Jurkat, Clone E6-1 (cell line): ENCODE data around the gene RNF212B.
A peak's percentile ranks its signal among the peaks of the same experiment; 100 is the strongest.
"Not testable (repeated sequence)": the region's sequence is repeated elsewhere in the genome, so short reads cannot be mapped to it uniquely, and the experiment has no call there.

Experiments used
- DNase-seq: peaks from one replicate; pipeline ENCODE4 v3.0.0-alpha.2; 2011; ENCODE audit warnings: low read depth, low spot score
- H3K4me3 ChIP-seq: 2 replicates; pipeline ENCODE4 v1.5.1; 2011; ENCODE audit warnings: mild to moderate bottlenecking, low read length, control low read depth, moderate library complexity

The RNF212B gene

DNA sequence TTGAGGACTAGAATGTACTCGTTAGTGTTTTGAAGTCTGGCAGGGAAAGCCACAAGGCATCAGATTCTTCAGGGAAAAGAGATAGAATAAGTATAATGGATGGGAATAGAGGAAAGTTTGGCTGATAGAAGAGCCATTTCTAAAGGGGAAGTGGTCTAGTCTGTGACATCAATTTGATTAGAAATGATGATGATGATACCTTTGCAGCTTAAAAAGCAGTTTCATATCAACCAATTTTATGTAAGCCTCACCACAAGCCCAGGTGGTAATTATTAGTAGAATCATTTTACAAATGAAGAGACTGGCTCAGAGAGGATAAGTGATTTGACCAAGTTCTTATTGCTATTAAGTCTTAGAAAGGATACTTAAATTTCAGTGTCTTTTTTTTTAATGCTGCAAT lies 2.9 kb downstream of the RNF212B start:
- no peak overlapping the region for H3K4me3 ChIP-seq
- DNase-seq = no peak

DNA sequence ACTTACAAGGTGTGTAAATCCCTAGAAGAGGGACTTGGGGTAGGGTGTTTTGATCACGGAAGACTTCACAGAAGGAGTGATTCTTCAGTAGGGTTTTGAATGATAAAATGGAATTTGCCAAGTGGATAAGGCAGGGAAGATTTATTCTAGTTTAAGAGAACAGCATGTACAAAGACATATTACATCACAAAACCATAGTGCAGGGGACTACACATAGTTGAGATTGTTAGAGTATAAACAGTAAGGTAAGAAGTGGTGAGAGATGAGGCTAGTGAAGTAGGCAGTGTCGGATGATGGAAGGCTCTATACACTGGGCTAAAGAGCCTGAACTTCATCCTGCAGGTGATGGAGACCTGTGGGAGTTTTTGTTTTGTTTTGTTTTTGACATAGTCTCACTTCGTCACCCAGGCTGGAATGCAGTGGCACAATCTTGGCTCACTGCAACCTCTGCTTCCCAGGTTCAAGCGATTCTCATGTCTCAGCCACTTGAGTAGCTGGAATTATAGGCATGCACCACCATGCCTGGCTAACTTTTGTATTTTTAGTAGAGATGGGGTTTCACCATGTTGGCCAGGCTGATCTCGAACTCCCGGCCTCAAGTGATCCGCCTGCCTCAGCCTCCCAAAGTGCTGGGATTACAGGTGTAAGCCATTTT lies 3.5 kb downstream of the RNF212B start:
- not testable (repeated sequence) for H3K4me3 ChIP-seq, DNase-seq

DNA sequence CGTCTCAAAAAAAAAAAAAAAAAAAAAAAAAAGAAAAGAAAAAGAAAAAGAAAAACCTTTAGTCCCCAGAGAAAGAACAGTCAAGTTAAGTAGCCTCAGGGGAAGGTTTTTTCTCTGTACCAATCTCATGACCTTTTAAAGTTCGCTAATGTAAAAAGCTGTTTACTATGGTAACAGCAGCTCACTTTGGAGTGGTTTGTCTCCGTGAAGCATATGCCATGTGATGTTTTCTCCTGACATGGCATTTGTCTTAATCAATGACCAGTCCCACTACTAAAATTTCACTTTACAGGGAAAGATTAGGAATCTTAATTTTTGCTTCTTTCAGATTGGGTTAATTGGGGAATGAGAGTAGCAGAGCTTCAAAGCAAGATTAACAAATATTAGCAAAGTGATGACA lies 4.3 kb downstream of the RNF212B start:
- H3K4me3 ChIP-seq = no peak overlapping the region
- DNase-seq = no peak

DNA sequence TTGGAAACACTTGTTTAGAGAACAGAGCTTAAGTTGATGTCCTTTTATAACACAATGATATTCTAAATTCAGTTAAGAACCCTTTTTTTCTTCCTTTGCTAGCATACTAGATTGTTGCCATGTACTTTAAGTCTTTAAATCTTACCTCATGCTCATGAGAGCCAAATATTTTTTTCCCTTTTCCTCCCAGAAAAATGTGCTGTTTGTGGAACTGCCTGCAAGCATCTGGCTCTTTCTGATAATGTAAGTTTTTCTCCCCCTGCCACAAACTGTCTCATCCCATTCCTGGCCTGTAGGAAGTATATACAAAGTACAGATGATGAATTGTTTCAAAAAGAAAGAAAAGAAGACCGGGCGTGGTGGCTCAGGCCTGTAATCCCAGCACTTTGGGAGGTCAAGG lies 5.3 kb downstream of the RNF212B start:
- no peak overlapping the region for H3K4me3 ChIP-seq
- DNase-seq = no peak

DNA sequence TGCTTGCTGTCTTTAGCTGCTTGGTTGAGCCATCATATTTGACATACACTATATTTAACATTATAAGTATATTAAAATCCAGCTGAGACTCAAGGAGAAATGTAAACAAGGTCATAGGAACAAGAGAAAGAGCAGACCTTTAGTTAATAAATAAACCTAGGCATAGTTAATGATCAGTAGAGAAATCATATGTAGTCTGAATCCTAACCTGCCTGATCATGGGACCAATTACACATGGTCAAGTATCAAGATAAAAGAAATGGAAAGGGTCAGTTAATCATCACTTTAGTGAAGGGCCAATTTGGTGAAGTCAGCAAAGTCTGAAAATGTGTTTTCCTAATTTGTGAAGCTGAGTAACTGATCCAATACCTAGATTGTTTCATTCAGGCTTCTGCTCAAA lies 7.5 kb downstream of the RNF212B start:
- DNase-seq = no peak
- H3K4me3 ChIP-seq = no peak overlapping the region

DNA sequence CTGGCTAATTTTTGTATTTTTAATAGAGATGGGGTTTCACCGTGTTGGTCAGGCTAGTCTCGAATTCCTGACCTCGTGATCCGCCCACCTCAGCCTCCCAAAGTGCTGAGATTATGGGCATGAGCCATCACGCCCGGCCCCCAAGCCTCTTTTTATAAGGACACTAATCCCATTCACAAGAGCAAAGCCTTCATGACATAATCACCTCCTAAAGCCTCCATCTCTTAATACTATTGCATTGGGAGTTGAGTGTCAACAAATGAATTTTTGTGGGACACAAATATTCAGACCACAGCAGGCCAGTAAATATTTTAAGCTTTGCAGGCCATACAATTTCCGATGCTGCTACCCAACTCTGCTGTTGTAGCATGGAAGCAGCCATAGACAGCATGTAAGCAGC lies 10.9 kb downstream of the RNF212B start:
- no peak for DNase-seq
- no peak overlapping the region for H3K4me3 ChIP-seq

DNA sequence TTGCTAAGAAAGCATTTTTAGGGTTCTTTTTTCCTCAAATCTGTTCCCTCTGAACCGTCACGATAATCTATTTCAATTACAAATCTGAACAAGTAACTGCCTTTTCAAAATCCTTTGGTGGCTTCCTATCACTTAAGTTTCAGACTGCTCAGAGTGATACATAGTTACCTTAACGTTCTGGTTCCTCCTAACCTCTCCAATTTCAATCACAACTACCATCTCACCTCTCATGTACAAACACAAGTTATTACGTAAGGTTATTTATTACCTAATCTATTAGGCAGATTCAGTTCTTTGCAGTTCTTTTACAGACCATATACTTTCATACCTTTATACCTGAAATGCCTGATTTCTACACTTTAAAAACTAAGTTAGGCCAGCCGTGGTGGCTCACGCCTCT lies 12.1 kb downstream of the RNF212B start:
- no peak overlapping the region for H3K4me3 ChIP-seq

DNA sequence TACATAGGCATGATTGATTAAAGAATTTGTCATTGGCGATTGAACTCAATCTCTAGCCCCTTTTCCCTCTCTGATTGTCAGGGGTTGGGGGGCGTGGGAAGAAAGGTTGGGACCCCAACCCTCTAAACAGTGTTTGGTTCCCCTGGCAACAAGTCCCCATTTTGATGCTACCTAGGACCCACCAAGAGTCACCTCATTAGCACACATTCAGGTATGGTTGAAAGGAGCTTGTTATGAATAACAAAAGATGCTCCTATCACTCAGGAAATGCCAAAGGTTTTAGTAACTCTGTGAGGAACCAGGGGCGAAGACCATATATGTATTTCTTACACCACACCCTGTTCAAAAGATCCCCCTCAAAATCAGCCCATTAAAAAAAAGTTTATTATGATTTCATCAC lies 14.3 kb downstream of the RNF212B start:
- DNase-seq = no peak

More for the DNA sequence above, 12.1 kb downstream of the RNF212B start:
- no peak for DNase-seq

DNA sequence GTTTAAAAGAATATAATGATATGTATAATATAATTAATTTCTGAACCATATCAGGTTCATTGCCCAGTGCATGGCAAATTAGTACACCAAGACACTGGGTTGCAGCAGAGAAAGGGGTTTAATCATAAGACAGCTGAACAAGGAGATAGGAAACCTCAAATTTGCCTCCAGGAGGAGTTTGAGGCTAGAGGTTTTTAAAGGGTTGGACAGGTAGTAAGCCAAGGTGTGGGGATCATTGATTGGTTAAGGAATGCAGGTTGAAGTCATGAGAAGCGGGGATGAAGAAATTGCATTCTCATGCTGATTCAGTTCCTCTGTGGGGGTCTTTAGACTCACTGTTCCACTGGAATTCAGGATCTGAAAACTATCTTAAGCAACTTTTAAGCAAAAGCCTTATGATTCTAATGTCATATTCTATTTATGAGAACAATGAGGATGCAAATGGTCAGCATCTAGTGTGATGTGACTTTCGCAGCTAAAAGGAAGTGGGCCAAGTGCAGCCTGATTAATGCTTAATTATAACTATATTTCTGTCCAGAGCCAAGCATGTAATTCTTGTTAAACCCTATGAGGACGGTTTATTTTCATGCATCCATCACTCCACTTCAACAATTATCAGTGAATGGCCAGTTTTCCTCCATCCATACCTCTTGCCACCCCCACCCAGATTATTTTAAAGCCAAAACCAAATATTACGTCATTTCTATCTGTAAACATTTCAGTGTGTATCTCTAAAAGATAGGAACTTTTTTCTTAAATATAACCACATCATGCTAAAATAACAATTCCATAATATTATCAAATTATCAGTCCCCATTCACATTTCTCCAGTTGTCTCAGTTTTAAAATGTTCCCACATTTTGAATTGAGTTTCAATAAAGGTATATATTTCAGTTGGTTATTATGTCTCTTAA lies 14.9 kb downstream of the RNF212B start:
- no peak overlapping the region for H3K4me3 ChIP-seq
- DNase-seq = no peak

More for the DNA sequence above, 14.3 kb downstream of the RNF212B start:
- H3K4me3 ChIP-seq = no peak overlapping the region

DNA sequence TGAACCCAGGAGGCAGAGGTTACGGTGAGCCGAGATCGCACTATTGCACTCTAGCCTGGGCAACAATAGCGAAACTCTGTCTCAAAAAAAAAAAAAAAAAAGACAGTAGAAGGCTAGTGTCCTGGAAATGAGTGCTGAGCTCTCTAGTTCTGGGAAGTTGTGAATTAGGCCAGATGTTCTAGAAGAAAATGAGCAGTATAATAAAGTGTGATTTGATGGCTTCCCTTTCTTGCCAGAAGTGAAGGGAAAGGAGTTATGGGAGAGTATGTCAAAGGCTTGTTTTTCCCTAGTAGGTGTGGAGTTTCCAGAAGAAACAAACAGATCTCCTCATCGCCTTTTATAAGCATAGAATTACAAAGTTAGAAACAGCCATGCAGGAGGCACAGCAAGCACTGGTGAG lies 20.5 kb downstream of the RNF212B start:
- no peak overlapping the region for H3K4me3 ChIP-seq
- DNase-seq = no peak

DNA sequence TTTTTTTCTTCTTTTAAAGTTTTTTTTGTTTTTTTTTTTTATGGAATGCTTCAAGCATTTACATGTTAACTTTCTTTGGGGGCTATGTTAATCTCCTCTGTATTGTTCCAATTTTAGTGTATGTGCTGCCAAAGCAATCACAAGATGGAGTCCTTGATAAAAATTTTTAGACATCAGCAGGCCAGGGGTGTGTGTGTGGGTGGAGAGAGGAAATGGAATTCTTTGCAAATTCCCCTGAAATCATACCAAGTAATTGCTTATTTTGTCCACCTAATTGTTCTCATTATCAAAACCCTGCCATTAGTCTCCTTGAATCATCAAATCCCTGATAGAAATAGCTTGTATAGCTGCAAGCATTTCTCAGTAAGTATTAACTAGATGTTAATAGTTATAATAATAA lies 21.7 kb downstream of the RNF212B start:
- DNase-seq = no peak
- no peak overlapping the region for H3K4me3 ChIP-seq

DNA sequence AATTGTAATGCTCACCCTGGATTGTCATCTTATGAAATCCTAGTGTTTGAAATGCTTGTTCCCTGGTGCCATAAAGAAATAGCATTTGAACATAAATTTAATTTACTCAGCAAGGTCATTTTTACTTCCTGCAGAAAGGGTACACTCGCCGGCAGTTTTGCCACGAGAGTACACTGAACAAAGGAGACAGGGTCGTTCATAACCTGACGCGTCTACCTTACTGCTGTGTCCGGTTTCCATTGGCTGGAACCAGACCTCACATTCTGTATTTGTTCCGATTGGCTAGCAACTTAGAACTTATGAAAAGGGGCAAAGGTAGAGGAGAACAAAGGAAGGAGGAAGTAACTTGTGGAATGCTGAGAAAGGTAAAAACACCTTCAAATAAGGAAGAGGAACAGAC lies 23.1 kb downstream of the RNF212B start:
- DNase-seq, H3K4me3 ChIP-seq: not testable (repeated sequence)

DNA sequence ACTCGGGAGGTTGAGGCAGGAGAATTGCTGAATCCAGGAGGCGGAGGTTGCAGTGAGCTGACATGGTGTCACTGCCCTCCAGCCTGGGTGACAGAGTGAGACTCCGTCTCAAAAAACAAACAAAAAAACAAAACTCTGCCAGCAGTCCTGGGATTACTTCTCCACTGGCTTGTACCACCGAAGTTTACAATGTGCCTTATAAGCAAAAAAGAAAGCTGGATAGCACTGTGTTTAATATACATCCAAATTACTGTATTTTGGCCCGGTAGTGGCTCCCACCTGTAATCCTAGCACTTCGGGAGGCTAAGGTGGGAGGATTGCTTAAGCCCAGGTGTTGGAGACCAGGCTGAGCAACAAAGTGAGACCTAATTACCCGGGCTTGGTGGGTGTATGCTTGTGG lies 31.5 kb downstream of the RNF212B start:
- no peak for DNase-seq
- no peak overlapping the region for H3K4me3 ChIP-seq

DNA sequence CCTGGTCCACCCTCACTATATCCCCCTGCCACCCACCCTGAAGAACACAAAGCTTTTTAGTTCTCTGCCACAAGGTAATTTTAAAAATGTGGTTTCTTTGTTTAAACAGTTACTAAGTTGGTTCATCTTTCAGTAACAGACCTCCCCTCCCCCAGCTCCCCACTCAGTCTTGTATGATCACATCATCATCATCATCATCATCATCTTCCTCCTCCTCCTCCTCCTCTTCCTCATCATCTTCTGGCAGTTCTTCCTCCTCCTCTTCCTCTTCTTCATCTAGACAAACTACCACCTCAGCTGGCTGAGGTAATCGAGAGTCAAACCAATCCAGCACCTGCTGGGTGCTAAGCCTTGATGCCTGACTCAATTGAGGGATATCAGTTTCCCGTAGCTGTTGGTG lies 37.7 kb downstream of the RNF212B start:
- no peak for DNase-seq

DNA sequence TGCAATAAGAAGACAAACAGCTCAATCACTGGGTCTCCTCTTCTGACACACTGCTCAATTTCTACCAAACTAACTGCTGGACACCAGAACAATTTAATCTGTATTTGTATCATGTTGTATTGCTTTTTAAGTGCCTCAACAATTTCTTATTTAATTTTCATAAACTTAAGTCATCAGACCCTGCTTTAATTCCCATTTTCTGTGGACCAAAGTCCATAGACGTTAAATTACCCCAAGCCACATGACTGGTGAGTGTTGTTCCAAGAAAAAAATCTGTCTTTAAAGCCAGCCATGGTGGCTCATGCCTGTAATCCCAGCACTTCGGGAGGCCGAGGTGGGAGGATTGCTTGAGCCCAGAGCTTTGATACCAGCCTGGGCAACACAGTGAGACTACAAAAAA lies 39.5 kb downstream of the RNF212B start:
- H3K4me3 ChIP-seq = no peak overlapping the region
- no peak for DNase-seq

More for the DNA sequence above, 37.7 kb downstream of the RNF212B start:
- no peak overlapping the region for H3K4me3 ChIP-seq

DNA sequence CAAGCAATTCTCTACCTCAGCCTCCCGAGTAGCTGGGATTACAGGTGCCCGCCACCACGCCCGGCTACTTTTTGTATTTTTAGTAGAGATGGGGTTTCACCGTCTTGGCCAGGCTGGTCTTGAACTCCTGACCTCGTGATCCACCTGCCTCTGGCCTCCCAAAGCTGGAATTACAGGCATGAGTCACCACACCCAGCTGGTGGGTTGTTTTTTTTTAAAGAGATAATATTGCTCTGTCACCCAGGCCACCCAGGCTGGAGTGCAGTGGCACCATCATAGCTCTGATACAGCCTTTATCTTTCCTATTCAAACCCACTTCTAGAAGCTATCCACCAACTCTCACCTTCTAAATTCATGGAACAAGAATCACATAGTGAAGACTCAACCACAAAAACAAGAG lies 40.2 kb downstream of the RNF212B start:
- H3K4me3 ChIP-seq, DNase-seq: not testable (repeated sequence)

DNA sequence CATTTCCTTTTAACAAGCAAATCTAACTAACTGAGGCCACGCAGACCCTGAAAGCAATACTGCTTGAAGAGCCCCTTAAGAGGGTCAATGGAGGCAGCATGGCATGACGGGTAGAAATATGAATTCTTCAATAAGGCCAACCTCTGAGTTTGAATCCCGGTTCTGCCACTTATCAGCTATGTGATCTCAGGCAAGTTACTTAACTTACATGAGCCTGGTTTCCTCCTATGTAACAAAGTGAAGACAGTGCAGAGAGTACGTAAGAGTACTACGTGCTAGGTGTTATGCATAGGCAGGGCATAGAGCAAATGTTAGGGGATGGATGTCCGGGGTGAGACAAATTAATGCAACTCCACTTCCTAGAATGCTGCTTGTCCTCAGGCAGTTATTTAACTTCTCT lies 43.5 kb downstream of the RNF212B start:
- H3K4me3 ChIP-seq = no peak overlapping the region

DNA sequence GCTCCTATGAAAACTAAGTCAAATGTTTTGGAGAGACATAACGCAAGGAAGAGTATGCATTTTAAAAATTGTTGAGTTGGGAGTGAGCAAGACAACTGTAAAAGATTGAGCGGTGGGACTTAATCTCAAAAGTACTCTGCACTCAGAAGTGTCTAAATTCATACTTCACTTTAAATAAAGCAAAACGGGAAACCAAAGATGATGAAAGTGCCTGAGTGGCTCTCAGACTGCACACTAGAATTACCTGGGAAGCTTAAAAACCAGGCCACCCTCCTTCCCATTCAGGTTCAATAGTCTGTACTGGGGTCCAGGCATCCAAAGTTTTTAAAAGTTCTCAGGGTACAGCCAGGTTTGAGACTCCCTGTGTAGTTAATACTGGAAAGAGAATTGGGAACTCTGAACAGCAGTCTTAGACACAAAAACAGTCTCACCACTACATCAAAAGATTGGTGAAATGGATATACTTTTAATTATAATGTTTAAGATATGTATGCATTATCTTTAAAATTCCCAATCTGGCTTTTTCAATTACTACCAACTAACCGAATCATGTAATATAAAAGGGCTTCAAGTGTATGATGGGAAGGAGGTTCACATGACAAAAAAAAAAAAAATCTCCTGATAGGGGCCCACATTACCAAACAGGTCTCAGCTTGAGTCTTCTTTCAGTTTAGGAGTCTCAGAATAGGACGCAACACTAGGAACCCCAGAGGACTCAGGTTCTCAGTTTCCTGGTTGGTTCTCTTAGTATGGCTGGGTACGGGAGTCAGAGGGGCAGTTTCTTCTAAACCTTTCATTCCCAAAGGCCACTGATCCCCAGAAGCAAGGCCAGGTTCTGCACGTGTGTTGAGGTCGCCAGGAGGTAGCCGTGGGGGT lies 47.2 kb downstream of the RNF212B start:
- no peak for DNase-seq
- H3K4me3 ChIP-seq = peak overlapping the region; percentile 92

More for the DNA sequence above, 43.5 kb downstream of the RNF212B start:
- DNase-seq = no peak

DNA sequence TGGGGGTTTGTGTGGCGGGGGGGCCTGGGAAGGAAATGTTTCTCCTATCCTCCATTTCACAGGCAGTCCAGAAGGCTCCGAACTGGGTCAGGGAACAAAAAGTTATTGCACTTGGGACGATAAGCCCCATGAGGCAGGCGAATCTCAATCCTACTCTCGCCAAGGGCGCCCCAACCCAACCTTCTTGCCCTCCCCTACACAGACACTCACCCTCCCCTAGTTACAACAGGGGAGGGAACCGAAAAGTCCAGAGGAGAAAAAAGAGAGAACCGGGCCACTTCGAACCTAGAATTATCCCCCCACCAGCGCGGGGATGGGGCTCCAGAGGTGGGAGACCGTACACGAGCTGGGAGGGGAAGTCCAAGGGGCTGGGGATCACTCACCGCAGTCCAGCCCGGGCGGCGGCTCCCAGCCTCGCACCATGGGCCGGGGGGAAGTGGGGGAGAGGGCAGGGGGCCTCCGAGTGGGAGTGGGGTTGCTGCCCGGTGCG lies 47.8 kb downstream of the RNF212B start:
- no peak for DNase-seq

More for the DNA sequence above, 47.8 kb downstream of the RNF212B start:
- H3K4me3 ChIP-seq = peak overlapping the region; percentile 92
